ENCODE data around the gene ABCB11.

The ABCB11 gene

DNA sequence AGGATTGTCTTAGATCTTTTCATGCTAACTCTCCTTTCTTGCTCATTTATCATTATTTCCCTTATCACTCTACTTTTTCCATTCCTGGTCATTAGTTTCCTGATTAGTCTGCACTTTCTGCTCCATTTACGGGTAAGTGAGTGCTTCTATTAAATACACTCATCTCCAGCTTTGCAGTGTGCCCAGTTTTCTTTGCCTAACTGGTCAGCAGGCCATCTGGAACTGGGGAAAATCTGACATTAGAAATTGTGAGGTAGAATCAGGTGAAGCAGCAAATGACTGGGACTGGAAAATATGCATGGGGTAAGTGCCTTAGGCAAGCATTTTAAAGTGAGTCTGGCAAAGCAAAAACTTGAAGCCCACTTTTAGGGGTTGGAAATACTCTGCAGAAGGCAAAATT, 100.9 kb downstream of the ABCB11 start:
- DNase-seq (ENCODE audit: low read depth), result no peak

DNA sequence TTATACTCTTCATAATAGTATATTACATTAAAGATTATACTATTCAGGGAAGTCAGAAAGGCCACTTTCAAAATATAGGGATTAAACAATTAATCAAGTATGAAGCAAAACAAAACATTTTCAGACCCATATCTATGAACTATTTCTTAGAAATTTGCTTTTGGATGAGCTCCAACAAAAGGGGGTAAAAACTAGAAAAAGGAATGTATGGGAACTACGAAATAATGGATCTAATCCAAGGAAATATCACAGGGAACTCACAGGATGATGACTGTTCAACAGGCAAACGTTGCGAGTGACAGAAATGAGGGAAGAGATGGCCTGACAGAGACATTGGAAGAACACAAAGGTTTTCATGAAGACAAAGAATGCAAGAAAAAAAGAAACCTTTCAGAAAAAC, 102.1 kb downstream of the ABCB11 start:
- DNase-seq (ENCODE audit: low read depth), result no peak

DNA sequence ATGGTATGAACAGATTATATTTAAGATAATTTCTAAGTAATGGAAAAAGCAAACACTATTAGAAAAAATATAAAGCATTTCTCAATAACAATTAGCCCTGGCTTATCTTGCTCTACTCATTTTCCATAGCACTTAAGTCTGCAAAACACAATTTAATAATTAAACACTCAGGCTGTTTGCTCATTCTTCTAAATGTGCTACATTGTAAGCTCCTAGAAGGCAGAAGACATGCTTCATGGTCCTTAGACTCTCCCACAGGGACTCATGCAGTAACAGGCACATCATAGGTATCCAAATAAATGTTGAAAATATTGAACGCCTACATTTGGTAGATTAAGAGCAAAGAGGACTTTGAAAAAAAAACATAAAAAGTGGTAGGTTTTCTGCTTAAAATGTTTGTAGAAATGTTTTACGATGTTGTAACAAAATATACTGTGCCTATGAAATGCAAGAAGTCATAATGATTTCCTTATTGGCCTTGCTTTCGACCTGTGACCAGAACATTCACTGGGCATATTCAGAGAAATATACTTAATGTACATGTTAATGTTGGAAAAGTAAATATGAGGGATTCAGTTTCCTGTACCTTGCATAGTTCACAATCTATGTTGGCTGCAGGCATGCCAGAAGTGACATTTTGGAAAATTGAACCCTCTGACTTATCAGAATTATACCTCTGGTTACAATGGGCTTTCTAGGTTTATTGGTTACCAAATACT, 102.9 kb downstream of the ABCB11 start:
- DNase-seq (ENCODE audit: low read depth), result no peak

DNA sequence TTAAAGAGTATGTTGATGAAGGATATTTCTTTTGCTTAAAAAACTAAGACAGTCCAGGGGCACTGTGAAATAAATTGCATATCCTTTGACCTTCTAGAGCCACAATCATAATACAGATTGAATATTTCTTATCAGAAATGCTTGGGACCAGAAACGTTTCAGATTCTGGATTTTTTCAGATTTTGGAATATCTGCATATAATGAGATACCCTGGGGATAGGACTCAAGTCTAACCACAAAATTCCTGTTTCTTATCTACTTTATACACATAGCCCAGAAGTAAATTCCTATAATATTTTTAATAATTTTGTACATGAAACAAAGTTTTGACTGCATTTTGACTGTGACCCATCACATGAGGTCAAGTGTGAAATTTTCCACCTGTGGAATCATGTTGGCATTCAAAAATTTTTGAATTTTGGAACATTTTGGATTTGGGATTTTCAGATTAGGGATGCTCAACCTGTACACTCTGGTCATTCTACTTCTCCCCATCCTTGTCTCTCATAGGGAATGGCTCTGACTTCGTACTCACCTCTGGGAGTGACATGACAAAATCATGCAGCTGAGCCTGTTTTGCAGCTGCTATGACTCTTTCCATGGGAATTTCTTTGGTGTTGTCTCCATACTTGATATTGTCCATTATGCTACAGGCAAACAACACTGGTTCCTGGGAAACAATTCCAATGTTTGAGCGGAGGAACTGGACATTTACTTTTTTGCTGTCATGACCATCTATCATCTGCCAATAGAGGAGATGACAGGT, 104.3 kb downstream of the ABCB11 start:
- DNase-seq (ENCODE audit: low read depth), result no peak

DNA sequence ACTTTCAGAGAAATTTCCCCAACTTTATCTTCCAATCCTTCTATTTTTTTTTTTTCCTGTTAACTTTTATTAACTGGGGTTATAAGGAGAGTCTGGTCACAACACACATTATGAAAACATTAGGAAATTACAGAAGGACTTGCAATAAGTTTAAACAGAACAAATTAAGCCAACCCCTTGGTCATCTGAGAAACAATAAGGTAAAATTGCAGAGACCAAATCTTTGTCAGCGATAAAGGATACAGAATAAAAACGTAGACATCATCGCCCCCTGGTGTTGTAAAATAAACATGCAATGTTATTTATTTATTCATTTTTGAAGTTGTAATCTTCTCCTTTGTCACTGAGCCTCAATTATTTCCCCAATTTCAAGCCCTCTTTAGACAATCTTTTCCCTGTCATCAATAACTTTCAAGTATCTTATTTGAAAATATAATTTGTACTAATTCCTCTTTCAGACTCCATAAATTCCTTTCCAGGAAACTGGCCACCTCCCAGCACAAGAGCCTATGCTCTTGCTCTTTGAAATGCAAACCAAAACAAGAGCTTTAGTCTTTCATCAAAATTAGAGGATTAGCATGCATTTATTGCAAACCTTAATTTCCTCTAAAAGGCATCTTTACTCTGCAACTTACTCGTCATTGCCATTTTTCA, 110.5 kb downstream of the ABCB11 start:
- DNase-seq (ENCODE audit: low read depth), result no peak

DNA sequence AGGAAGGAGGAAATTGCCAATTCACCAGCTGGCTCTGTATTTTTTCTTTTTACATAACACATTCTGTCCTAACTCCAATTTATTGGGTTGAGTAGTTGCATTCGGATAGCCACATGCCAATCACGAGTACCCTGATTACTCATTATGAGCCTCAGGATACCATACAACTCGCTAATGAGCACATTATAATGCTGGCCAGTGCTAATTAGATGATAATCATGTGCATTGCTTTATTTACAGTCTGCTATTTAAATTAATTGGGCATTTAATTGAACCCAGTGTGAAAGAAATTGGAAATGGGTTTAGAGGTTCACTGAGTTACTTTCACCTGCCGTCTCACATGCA, 114.8 kb downstream of the ABCB11 start:
- DNase-seq (ENCODE audit: low read depth), result no peak

DNA sequence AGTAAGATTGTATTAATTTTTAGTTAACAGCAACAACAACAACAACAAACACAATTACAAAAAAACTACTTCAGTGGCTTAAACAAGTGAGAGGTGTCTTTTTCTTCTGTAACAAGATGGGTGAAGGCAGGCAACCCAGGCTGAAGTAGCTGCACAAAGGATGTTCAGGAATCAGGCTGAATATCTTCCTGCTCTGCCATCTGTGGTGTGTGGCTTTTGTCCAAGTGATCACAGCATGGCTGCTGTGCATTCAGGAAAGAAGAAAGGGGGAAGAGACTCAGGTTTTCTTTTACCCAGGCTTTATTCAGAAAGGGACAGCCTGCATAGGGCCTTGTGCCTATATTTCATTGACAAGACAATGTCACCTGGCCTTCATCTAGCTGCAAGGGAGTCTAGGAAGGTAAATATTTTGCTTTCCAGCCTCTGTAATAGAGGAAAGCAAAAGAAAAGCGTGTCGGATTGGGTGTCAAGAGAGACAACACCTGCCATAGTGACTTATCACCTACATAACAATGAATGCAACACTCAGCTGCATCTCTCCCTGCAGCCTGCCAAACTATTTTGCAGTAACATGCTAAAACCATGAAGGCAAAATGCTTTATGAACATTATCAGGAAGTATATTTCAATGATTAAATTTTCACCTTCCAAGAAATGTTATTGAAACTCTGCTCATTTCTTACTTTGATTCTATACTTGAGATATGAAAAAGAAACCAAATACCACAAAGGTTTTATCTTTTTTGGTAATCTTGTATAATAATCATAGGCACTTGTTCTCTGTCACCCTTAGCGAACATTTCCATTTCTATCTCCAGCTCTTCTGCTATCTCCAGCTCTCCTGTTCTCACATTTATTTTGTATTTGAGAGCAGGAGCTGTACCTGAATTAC, 115.4 kb downstream of the ABCB11 start:
- DNase-seq (ENCODE audit: low read depth), result no peak

GRCh38 chr2:168913495-168913894, 117.6 kb downstream of the ABCB11 start:
- DNase-seq (ENCODE audit: low read depth), result no peak

- DNase-seq (ENCODE audit: low read depth), result no peak
Measured at GRCh38 chr2:168912901-168913369, 118.2 kb downstream of the ABCB11 start.

DNA sequence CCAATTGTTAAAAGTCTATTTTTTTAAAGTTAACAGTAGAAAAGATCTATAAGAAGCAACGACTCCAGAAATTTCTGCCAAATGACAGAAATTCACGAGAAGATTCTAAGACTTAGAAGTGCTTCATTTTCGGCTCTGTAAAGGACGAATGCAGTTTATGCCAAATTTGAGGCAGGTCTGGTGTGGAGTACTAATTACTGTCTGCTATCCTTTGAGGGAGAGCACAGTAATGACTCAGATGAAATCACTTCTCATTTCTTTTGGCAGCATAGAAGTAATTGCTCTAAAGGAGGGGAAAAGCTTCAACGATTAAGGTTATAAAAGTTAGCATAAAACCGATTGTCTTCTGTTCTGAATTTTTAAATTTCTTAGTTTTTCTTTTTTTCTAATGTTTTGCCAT, 118.7 kb downstream of the ABCB11 start:
- no peak for DNase-seq (ENCODE audit: low read depth)

GRCh38 chr2:168910330-168910729, 120.8 kb downstream of the ABCB11 start:
- no peak for DNase-seq (ENCODE audit: low read depth)

GRCh38 chr2:168907940-168908662, 123.0 kb downstream of the ABCB11 start:
- no peak for DNase-seq (ENCODE audit: low read depth)

GRCh38 chr2:168904358-168904757, 126.8 kb downstream of the ABCB11 start:
- no peak for DNase-seq (ENCODE audit: low read depth)

- no peak for DNase-seq (ENCODE audit: low read depth)
Measured at GRCh38 chr2:168903888-168904287, 127.2 kb downstream of the ABCB11 start.

DNA sequence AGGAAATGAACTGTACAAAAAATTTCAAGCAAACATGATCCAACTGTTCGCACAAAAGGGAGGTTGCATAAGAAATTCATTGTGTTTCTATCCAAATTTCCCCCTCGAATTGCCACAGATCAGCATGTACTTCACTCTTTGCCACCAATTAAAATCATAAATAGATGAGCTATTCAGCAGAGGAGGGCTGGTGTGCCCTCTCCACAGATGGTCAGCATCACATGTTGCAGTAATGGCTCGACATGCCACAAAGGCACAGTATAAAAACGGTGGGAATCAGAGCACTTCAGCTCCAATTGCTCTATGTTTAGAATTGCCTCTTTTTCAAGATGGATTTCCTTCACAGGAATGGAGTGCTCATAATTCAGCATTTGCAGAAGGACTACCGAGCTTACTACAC, 130.1 kb downstream of the ABCB11 start, which contains the start of gene G6PC2:
G6PC2 (plus strand) TSS at position 289 of the 400 bp plus-strand sequence; CDS start at position 330, 41 bp downstream.
- DNase-seq (ENCODE audit: low read depth), result no peak

DNA sequence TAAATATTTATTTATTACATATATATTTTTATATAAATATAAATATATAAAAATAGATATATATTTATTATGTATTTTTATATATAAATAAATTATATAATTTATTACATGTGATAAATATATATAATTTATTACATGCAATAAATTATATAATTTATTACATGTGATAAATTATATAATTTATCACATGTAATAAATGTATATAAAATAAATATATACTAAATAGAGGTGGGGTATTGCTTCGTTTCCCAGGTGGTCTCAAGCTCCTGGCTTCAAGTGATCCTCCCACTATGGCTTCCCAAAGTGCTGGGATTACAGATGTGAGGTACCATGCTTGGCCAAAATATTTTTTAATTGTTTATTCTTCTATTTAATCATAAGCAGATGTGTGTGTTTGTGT, 133.7 kb downstream of the ABCB11 start:
- DNase-seq (ENCODE audit: low read depth), result no peak

- no peak for DNase-seq (ENCODE audit: low read depth)
Measured at GRCh38 chr2:168896783-168897182, 134.3 kb downstream of the ABCB11 start.

DNA sequence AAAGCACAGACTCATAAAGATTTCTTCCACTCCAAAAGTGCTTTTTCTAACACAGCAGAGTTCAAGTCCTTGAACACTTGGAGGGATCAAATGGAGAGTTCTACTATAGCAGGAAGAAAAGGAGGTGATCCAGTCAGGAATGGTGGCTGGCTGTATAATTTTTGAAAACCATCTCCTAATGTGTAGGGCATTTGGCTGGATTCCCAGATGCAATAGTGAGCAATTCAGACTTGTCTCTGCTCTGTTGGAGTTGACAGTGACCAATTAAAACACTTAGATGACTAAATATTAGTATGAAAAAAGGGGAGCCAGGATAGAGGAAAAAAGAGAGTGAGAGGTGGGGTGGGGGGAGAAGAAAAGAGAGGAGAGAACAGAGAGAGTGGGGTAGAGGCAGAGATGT, 135.4 kb downstream of the ABCB11 start:
- DNase-seq (ENCODE audit: low read depth), result no peak

GRCh38 chr2:168894720-168895119, 136.4 kb downstream of the ABCB11 start:
- no peak for DNase-seq (ENCODE audit: low read depth)

GRCh38 chr2:168894101-168894500, 137.0 kb downstream of the ABCB11 start:
- no peak for DNase-seq (ENCODE audit: low read depth)

GRCh38 chr2:168892327-168892726, 138.8 kb downstream of the ABCB11 start:
- no peak for DNase-seq (ENCODE audit: low read depth)

Data from activated T-cell treated with anti-CD3 and anti-CD28 coated beads for 48 hours (primary cell).